Tongue (tissue), 2 donors: ENCODE measurements around the gene PAM16. TPM values are rescaled to one million over a fixed set of nuclear protein-coding genes. Genes with fewer than 3 reads are reported as not detected.
"Not testable (repeated sequence)": the region's sequence is repeated elsewhere in the genome, so short reads cannot be mapped to it uniquely, and the experiment has no call there.

ENCODE experiments used
- DNase-seq: peaks from one replicate; pipeline ENCODE4 v3.0.0-alpha.2; 2015
- total RNA-seq: library from RNA; depleted of rRNA; stranded (reverse); fragments of >200 nt; gene quantifications from one replicate; pipeline ENCODE4 v1.2.3, GENCODE V29; 2014

Gene PAM16
- total RNA-seq: 16.9 TPM

- peak; percentile 98 for DNase-seq
Observed at GRCh38 chr16:4350787-4351659, at the start of gene PAM16. Gene PAM16, minus strand, starts transcription at chr16:4351321. Its CDS starts 87 bp downstream, at chr16:4351234.

- no peak for DNase-seq
Observed at GRCh38 chr16:4399001-4399730, 48.0 kb upstream of the PAM16 start.

- no peak for DNase-seq
Observed at GRCh38 chr16:4395055-4395726, 44.1 kb upstream of the PAM16 start.

GRCh38 chr16:4393850-4394249, 42.7 kb upstream of the PAM16 start:
- DNase-seq: not testable (repeated sequence)

- DNase-seq: no peak
Observed at GRCh38 chr16:4393240-4393600, 42.1 kb upstream of the PAM16 start.

GRCh38 chr16:4392382-4393239, 41.5 kb upstream of the PAM16 start:
- DNase-seq: peak; percentile 82

GRCh38 chr16:4391631-4392381, 40.7 kb upstream of the PAM16 start:
- no peak for DNase-seq

- DNase-seq: no peak
Observed at GRCh38 chr16:4390266-4391260, 39.4 kb upstream of the PAM16 start.

- DNase-seq: no peak
Observed at GRCh38 chr16:4389051-4389955, 38.2 kb upstream of the PAM16 start.

GRCh38 chr16:4388271-4389021, 37.3 kb upstream of the PAM16 start:
- DNase-seq: no peak

- DNase-seq: no peak
Observed at GRCh38 chr16:4387781-4388180, 36.7 kb upstream of the PAM16 start.

GRCh38 chr16:4386951-4387565, 35.9 kb upstream of the PAM16 start:
- no peak for DNase-seq

GRCh38 chr16:4386451-4386805, 35.3 kb upstream of the PAM16 start:
- no peak for DNase-seq

GRCh38 chr16:4385789-4386450, 34.8 kb upstream of the PAM16 start:
- DNase-seq: no peak

- no peak for DNase-seq
Observed at GRCh38 chr16:4385066-4385788, 34.1 kb upstream of the PAM16 start.

- DNase-seq: peak; percentile 74
Observed at GRCh38 chr16:4384509-4384942, 33.4 kb upstream of the PAM16 start.
